GM10847 (cell line): ENCODE results near the gene DDX46.
A peak's percentile ranks its signal among the peaks of the same experiment; 100 is the strongest.

Source experiments
- POLR2A ChIP-seq: IDR thresholded peaks from 2 replicates; pipeline ENCODE4 v1.6.1; 2011; ENCODE audit not compliant: insufficient read length; ENCODE audit errors: extremely low read depth

DDX46 gene

GRCh38 chr5:134758504-134759341 lies at the start of gene DDX46:
Gene DDX46 (plus strand): TSS chr5:134758779. CDS start chr5:134758939, 160 bp downstream.
- peak; percentile 84 for TF ChIP-seq POLR2A

GRCh38 chr5:134714120-134714519 lies 44.5 kb upstream of the DDX46 start:
- TF ChIP-seq POLR2A = no peak

- TF ChIP-seq POLR2A = no peak
These were observed 44.0 kb upstream of the DDX46 start for GRCh38 chr5:134714541-134714940.

GRCh38 chr5:134724872-134725271 lies 33.7 kb upstream of the DDX46 start:
- no peak for TF ChIP-seq POLR2A

- TF ChIP-seq POLR2A = no peak
These were observed 25.8 kb upstream of the DDX46 start for GRCh38 chr5:134732819-134733218.

GRCh38 chr5:134735243-134735642 lies 23.3 kb upstream of the DDX46 start:
- TF ChIP-seq POLR2A = no peak

GRCh38 chr5:134736173-134736812 lies 22.3 kb upstream of the DDX46 start:
- no peak for TF ChIP-seq POLR2A

- TF ChIP-seq POLR2A = peak; percentile 88
These were observed 20.2 kb upstream of the DDX46 start, which contains the start of gene CAMLG for GRCh38 chr5:134738133-134738962. Gene CAMLG (plus strand): TSS chr5:134738548. CDS start chr5:134738621, 73 bp downstream.

- no peak for TF ChIP-seq POLR2A
These were observed 19.5 kb upstream of the DDX46 start for GRCh38 chr5:134738963-134739661.

GRCh38 chr5:134741052-134741451 lies 17.5 kb upstream of the DDX46 start:
- TF ChIP-seq POLR2A = no peak

GRCh38 chr5:134742134-134742533 lies 16.4 kb upstream of the DDX46 start:
- TF ChIP-seq POLR2A = no peak

GRCh38 chr5:134749415-134749814 lies 9.2 kb upstream of the DDX46 start:
- TF ChIP-seq POLR2A = no peak

- TF ChIP-seq POLR2A = no peak
These were observed 439 bp upstream of the DDX46 start for GRCh38 chr5:134758176-134758503.

GRCh38 chr5:134769206-134769605 lies 10.6 kb downstream of the DDX46 start:
- TF ChIP-seq POLR2A = no peak
